H1 (cell line): Measurements from ENCODE around the gene SLC6A18. TPM values are rescaled to one million over a fixed set of nuclear protein-coding genes. Genes with fewer than 3 reads are reported as not detected.

Source experiments
- CTCF ChIA-PET: fragments of 300-600 bp; sonication (Branson Sonifier 250); formaldehyde crosslinking; loops from one replicate; lab custom pipeline; 2021; ENCODE audit not compliant: partially characterized antibody; lab: Charles Lee
- POLR2A ChIA-PET: fragments of 300-600 bp; sonication (Branson Sonifier 250); formaldehyde crosslinking; loops from one replicate; lab custom pipeline; 2021; ENCODE audit warnings: inconsistent platforms; ENCODE audit not compliant: partially characterized antibody; lab: Charles Lee
- DNase-seq, 2 experiments: peaks; one replicate each; pipeline versions ENCODE4 v3.0.0 to v3.0.0-alpha.2; 2010 to 2022; ENCODE audit warnings: low spot score in 2 of 2, low read depth in 1 of 2, mixed read lengths in 1 of 2
- FAIRE-seq: peaks from 2 replicates; lab custom pipeline; 2011; peaks lifted over from hg19 to GRCh38; lab: Jason Lieb, UNC
- H2AFZ ChIP-seq: 2 replicates; pipeline ENCODE4 v1.8.1; 2012; ENCODE audit warnings: low read length, inconsistent platforms
- H2AK5ac ChIP-seq: 2 replicates; pipeline ENCODE4 v1.6.1; 2013; ENCODE audit warnings: low read depth, low read length
- H2BK120ac ChIP-seq: replicated peaks from 2 replicates; pipeline ENCODE3; 2013; ENCODE audit warnings: low read depth, low read length, inconsistent platforms
- H2BK12ac ChIP-seq: 2 replicates; pipeline ENCODE4 v1.6.1; 2013; ENCODE audit warnings: low read depth, low read length
- H2BK15ac ChIP-seq: 2 replicates; pipeline ENCODE4 v1.6.1; 2013; ENCODE audit warnings: low read length
- H2BK20ac ChIP-seq: 2 replicates; pipeline ENCODE4 v1.6.1; 2013; ENCODE audit warnings: low read length
- H2BK5ac ChIP-seq: 2 replicates; pipeline ENCODE4 v1.6.1; 2013; ENCODE audit warnings: low read depth, low read length
- H3K14ac ChIP-seq: 2 replicates; pipeline ENCODE4 v1.6.1; 2013; ENCODE audit warnings: inconsistent platforms; ENCODE audit not compliant: insufficient read length
- H3K18ac ChIP-seq: 2 replicates; pipeline ENCODE4 v1.6.1; 2013; ENCODE audit warnings: low read length; ENCODE audit errors: extremely low read depth
- H3K23ac ChIP-seq: 2 replicates; pipeline ENCODE4 v1.6.1; 2013; ENCODE audit warnings: inconsistent platforms; ENCODE audit not compliant: insufficient read length
- H3K23me2 ChIP-seq: 2 replicates; pipeline ENCODE4 v1.6.1; 2013; ENCODE audit warnings: low read depth, low read length
- H3K27ac ChIP-seq: 2 replicates; pipeline ENCODE4 v1.6.1; 2011; ENCODE audit warnings: low read depth, low read length, inconsistent platforms
- H3K27me3 ChIP-seq, 4 experiments: replicated peaks in 1 of 4; 1 replicate in 1 of 4; 2 replicates in 3 of 4; pipeline versions ENCODE4 v1.6.1 to v1.8.1; 2011 to 2013; ENCODE audit warnings: low read length in 3 of 4, mild to moderate bottlenecking in 3 of 4, inconsistent platforms in 2 of 4, mixed read lengths in 2 of 4, moderate library complexity in 1 of 4; ENCODE audit not compliant: control insufficient read depth in 3 of 4, insufficient read depth in 3 of 4; ENCODE audit errors: extremely low read depth in 1 of 4
- H3K36me3 ChIP-seq, 4 experiments: 2 replicates each; pipeline versions ENCODE4 v1.6.1 to v1.8.1; 2011 to 2013; ENCODE audit warnings: mild to moderate bottlenecking in 4 of 4, low read length in 3 of 4, moderate library complexity in 2 of 4, control low read depth in 1 of 4, inconsistent platforms in 1 of 4; ENCODE audit not compliant: insufficient read depth in 4 of 4, control insufficient read depth in 2 of 4
- H3K4ac ChIP-seq: replicated peaks from 2 replicates; pipeline ENCODE3; 2013; ENCODE audit warnings: low read length, low read depth, mixed read lengths, inconsistent platforms; ENCODE audit not compliant: insufficient read length
- H3K4me1 ChIP-seq, 4 experiments: replicated peaks in 1 of 4; 1 replicate in 1 of 4; 2 replicates in 3 of 4; pipeline versions ENCODE4 v1.6.1 to v1.8.1; 2011 to 2013; ENCODE audit warnings: low read length in 3 of 4, inconsistent platforms in 2 of 4, mixed read lengths in 1 of 4; ENCODE audit not compliant: insufficient read depth in 4 of 4, control insufficient read depth in 3 of 4
- H3K4me2 ChIP-seq, 2 experiments: 2 replicates each; pipeline versions ENCODE4 v1.6.1 to v1.8.1; 2011 to 2013; ENCODE audit warnings: low read depth in 2 of 2, low read length in 2 of 2, control low read depth in 1 of 2, inconsistent platforms in 1 of 2, mild to moderate bottlenecking in 1 of 2; ENCODE audit not compliant: insufficient read depth in 1 of 2
- H3K4me3 ChIP-seq, 4 experiments: fragments of 200-600, 300-600 bp in 1 of 4; sonication (generic), shearing (Covaris generic), sonication (Bioruptor Twin) in 1 of 4; 2 replicates each; pipeline versions ENCODE4 v1.5.1 to v1.8.1; 2011 to 2016; ENCODE audit warnings: low read length in 4 of 4, low read depth in 3 of 4, control low read depth in 2 of 4, inconsistent platforms in 2 of 4, mild to moderate bottlenecking in 2 of 4, mixed read lengths in 1 of 4, moderate library complexity in 1 of 4; ENCODE audit not compliant: insufficient read depth in 2 of 4; ENCODE audit errors: extremely low read depth in 1 of 4
- H3K56ac ChIP-seq: replicated peaks from 2 replicates; pipeline ENCODE3; 2013; ENCODE audit warnings: low read depth, mild to moderate bottlenecking, mixed read lengths, low read length, inconsistent platforms; ENCODE audit not compliant: insufficient read length
- H3K79me1 ChIP-seq: 2 replicates; pipeline ENCODE4 v1.6.1; 2013; ENCODE audit warnings: low read depth, low read length, control low read depth
- H3K79me2 ChIP-seq, 2 experiments: 2 replicates each; pipeline versions ENCODE4 v1.6.1 to v1.8.1; 2012 to 2013; ENCODE audit warnings: low read length in 2 of 2, mild to moderate bottlenecking in 2 of 2, inconsistent platforms in 1 of 2; ENCODE audit not compliant: insufficient read depth in 2 of 2, control insufficient read depth in 1 of 2
- H3K9ac ChIP-seq, 4 experiments: replicated peaks in 1 of 4; 1 replicate in 1 of 4; 2 replicates in 3 of 4; pipeline versions ENCODE4 v1.6.1 to v1.8.1; 2011 to 2013; ENCODE audit warnings: low read depth in 3 of 4, low read length in 3 of 4, control low read depth in 2 of 4, mild to moderate bottlenecking in 2 of 4, moderate library complexity in 2 of 4, inconsistent platforms in 1 of 4; ENCODE audit errors: extremely low read depth in 1 of 4
- H3K9me3 ChIP-seq, 2 experiments: 2 replicates each; pipeline versions ENCODE4 v1.6.1 to v1.8.1; 2012 to 2013; ENCODE audit warnings: mild to moderate bottlenecking in 2 of 2, moderate library complexity in 2 of 2, control low read depth in 1 of 2, inconsistent platforms in 1 of 2, low read depth in 1 of 2, low read length in 1 of 2, mixed read lengths in 1 of 2; ENCODE audit not compliant: insufficient read depth in 2 of 2
- H4K20me1 ChIP-seq, 2 experiments: replicated peaks in 1 of 2; 2 replicates each; pipeline versions ENCODE3 to v1.8.1; 2011 to 2013; ENCODE audit warnings: inconsistent platforms in 2 of 2, low read length in 2 of 2, mild to moderate bottlenecking in 1 of 2; ENCODE audit not compliant: insufficient read depth in 2 of 2, control insufficient read depth in 1 of 2
- H4K5ac ChIP-seq: 2 replicates; pipeline ENCODE4 v1.6.1; 2013; ENCODE audit warnings: low read length, low read depth, mixed read lengths, inconsistent platforms; ENCODE audit not compliant: insufficient read length
- H4K8ac ChIP-seq: 2 replicates; pipeline ENCODE4 v1.8.0; 2013; ENCODE audit warnings: mild to moderate bottlenecking, moderate library complexity, low read length, inconsistent platforms; ENCODE audit not compliant: insufficient read depth; ENCODE audit errors: extremely low read depth
- H4K91ac ChIP-seq: replicated peaks from 2 replicates; pipeline ENCODE3; 2013; ENCODE audit warnings: low read length, mixed read lengths, inconsistent platforms; ENCODE audit not compliant: insufficient read length
- ASH2L ChIP-seq: fragments of 200-600, 300-600 bp; sonication (generic); IDR thresholded peaks from one replicate; pipeline ENCODE4 v1.7.1; 2017; ENCODE audit warnings: low read length
- BRCA1 ChIP-seq: IDR thresholded peaks from 2 replicates; pipeline ENCODE4 v1.6.1; 2012; ENCODE audit warnings: low read depth, low read length, improper control_type of control experiment
- GABPA ChIP-seq: IDR thresholded peaks from 2 replicates; pipeline ENCODE4 v1.6.1; 2011; ENCODE audit warnings: mild to moderate bottlenecking, low read length, moderate library complexity, borderline replicate concordance; ENCODE audit not compliant: insufficient read depth
- HDAC2 ChIP-seq, 2 experiments: fragments of 300-600 bp in 1 of 2; sonication (generic) in 1 of 2; IDR thresholded peaks; 2 replicates each; pipeline ENCODE4 v1.6.1; 2011 to 2012; ENCODE audit warnings: low read depth in 2 of 2, low read length in 2 of 2, mild to moderate bottlenecking in 2 of 2, moderate library complexity in 2 of 2, borderline replicate concordance in 1 of 2, inconsistent platforms in 1 of 2
- MAX ChIP-seq: IDR thresholded peaks from 2 replicates; pipeline ENCODE4 v1.6.1; 2012; ENCODE audit warnings: inconsistent platforms
- RAD21 ChIP-seq, 2 experiments: IDR thresholded peaks in 1 of 2; conservative IDR thresholded peaks in 1 of 2; 2 replicates each; pipeline ENCODE4 v1.6.1; 2011; ENCODE audit warnings: low read depth in 2 of 2, low read length in 2 of 2, improper control_type of control experiment in 1 of 2, inconsistent platforms in 1 of 2, mild to moderate bottlenecking in 1 of 2, moderate library complexity in 1 of 2
- SIN3A ChIP-seq, 2 experiments: IDR thresholded peaks in 1 of 2; conservative IDR thresholded peaks in 1 of 2; 2 replicates each; pipeline ENCODE4 v1.6.1; 2011 to 2012; ENCODE audit warnings: low read length in 2 of 2, improper control_type of control experiment in 1 of 2, low read depth in 1 of 2, mild to moderate bottlenecking in 1 of 2
- TBP ChIP-seq: IDR thresholded peaks from 2 replicates; pipeline ENCODE4 v1.6.1; 2011; ENCODE audit warnings: low read depth, low read length, improper control_type of control experiment
- TEAD4 ChIP-seq: IDR thresholded peaks from 2 replicates; pipeline ENCODE4 v1.6.1; 2012; ENCODE audit warnings: low read depth, low read length, inconsistent platforms, mixed read lengths
- YY1 ChIP-seq: IDR thresholded peaks from 2 replicates; pipeline ENCODE4 v1.6.1; 2011; ENCODE audit warnings: low read depth, mild to moderate bottlenecking, low read length
- WGBS, 2 experiments: shearing (Covaris generic) in 1 of 2; methylation state at CpG; one replicate each; pipeline versions ENCODE4 v1.1.6 to v1.1.7; 2013 to 2015; ENCODE audit warnings: low lambda C conversion rate in 2 of 2, mixed read lengths in 2 of 2, inconsistent platforms in 1 of 2, low coverage in 1 of 2, missing lambda C conversion rate in 1 of 2; ENCODE audit not compliant: insufficient replicate concordance in 2 of 2, insufficient coverage in 1 of 2, insufficient read length in 1 of 2; ENCODE audit errors: extremely low coverage in 1 of 2, missing lambda C conversion rate in 1 of 2; 5-methylcytosine and 5-hydroxymethylcytosine counted together
- polyA plus RNA-seq, 7 experiments: library from polyadenylated mRNA; depleted of rRNA in 3 of 7; stranded (reverse) in 5 of 7; unstranded in 2 of 7; fragments of >200 nt in 5 of 7; fragments of 200-250 nt in 2 of 7; gene quantifications; 1 replicate in 5 of 7; 2 replicates in 1 of 7; 4 replicates in 1 of 7; pipeline versions ENCODE4 v1.2.1 to v1.2.3, GENCODE V29; 2011 to 2013; ENCODE audit warnings: missing spikeins in 2 of 7, mixed read lengths in 2 of 7
- total RNA-seq: library from RNA; stranded (reverse); fragmentation: NEBNext Ultra II Directional; extraction: Animal tissue kit (Norgen Biotek cat#: 25700); gene quantifications from 2 replicates; pipeline ENCODE4 v1.2.1, GENCODE V29; 2021

Gene SLC6A18
- total and polyA plus RNA-seq, 2 of the 8 experiments (the other 6 are each of a cell fraction or from before 2014, with no cell fraction given) = not detected

GRCh38 chr5:1246711-1247431 is 21.7 kb downstream of the SLC6A18 start:
- Histone ChIP-seq H3K36me3 (no peaks in the 10 kb centered on the region), H3K27ac (no peak overlapping the region), H3K9ac (no peak overlapping the region), H3K56ac (no peak overlapping the region), H3K14ac (no peak overlapping the region), H2BK20ac (no peak overlapping the region), H2BK120ac (no peak overlapping the region), H3K23ac (no peak overlapping the region), H3K18ac (no peak overlapping the region), H3K4me2 (peak overlapping the region in 1 of 2 experiments; percentile 48; a peak in 3 of 4 replicates), H2BK15ac (no peak overlapping the region), H2BK12ac (no peak overlapping the region), H4K5ac (no peak overlapping the region), H2BK5ac (no peak overlapping the region), H3K4ac (no peak overlapping the region), H4K91ac (no peak overlapping the region), H2AK5ac (no peak overlapping the region), H3K79me2 (no peaks in the 10 kb centered on the region), H3K27me3 (no peaks in the 10 kb centered on the region; a peak in 1 of 7 replicates), H3K4me1 (peaks cover 0 to 9% (median under 1%) of the 10 kb centered on the region in 4 experiments; a peak in 5 of 7 replicates), H3K79me1 (no peaks in the 10 kb centered on the region), H2AFZ (no peak overlapping the region), H3K4me3 (no peak overlapping the region), H4K8ac (no peak overlapping the region; the same call in 1 of the 2 replicates), H4K20me1 (peaks cover 10 to 11% of the 10 kb centered on the region in 2 experiments), H3K23me2 (peaks cover 2% of the 10 kb centered on the region; the same call in 1 of the 2 replicates), H3K9me3 (no peaks in the 10 kb centered on the region)
- ChIA-PET CTCF (interaction anchor here (0.7 to 3.1 kb wide), 3 partner anchors 73 to 79 kb away, joined by 3 to 13 read pairs (median 3); no protein-coding TSS in a partner anchor), POLR2A (interaction anchor here (1.1 kb wide), 1 partner anchor 93 kb away, joined by 3 read pairs; no protein-coding TSS in a partner anchor)
- WGBS, 2 experiments = 43% methylated on average over 24 of the region's 43 CpGs; no CpG with 5 or more reads in 1 of the 2 experiments
- FAIRE-seq (no peak), DNase-seq (peak; percentile 33 to 91)
- TF ChIP-seq TBP (peak; percentile 88), ASH2L (peak; percentile 21), RAD21 (IDR thresholded peaks at IDR 0.05 in 1 of 2, conservative IDR thresholded peaks at IDR 0.05 in 1 of 2; ENCODE audit: low read depth in 2 of 2, low read length in 2 of 2) (peak in 1 of 2 experiments; percentile 14; a peak in 1 of 4 replicates), SIN3A (conservative IDR thresholded peaks at IDR 0.05 in 1 of 2, IDR thresholded peaks at IDR 0.05 in 1 of 2; ENCODE audit: low read depth in 1 of 2, low read length in 2 of 2) (peak; percentile 96 to 97), GABPA (peak; percentile 83; the same call in 1 of the 2 replicates), BRCA1 (no peak), MAX (peak; percentile 75), TEAD4 (peak; percentile 41; the same call in 1 of the 2 replicates), HDAC2 (IDR thresholded peaks at IDR 0.05; ENCODE audit: borderline replicate concordance in 1 of 2, low read depth in 2 of 2, low read length in 2 of 2) (no peak), YY1 (peak; percentile 81)
